ENCODE measurements around the gene MORN3.

Gene MORN3

DNA sequence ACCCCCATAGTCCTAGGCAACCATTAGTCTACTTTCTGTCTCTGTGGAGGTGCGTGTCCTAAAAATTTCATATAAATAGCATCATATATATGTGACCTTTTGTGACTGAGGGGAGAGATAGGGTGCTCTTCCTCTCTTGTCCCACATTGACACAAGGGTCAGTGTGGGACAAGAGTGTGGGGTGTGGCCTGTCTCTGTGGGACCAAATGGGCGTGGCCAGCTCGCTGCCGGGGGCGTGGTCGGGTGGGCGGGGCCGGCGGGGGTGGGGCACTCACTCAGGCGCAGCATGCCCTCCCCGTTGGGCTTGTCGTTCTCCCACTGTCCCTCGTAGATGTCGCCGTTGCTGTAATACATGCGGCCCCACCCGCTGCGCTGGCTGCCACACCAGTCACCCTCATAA lies 15.5 kb downstream of the MORN3 start:
- TF ChIP-seq YY1 (IDR thresholded peaks at IDR 0.05; ENCODE audit: low read depth) (no peak), CEBPB (IDR thresholded peaks at IDR 0.05) (no peak), CREB1 (IDR thresholded peaks at IDR 0.05; ENCODE audit: low read depth) (no peak), TCF12 (IDR thresholded peaks at IDR 0.05; ENCODE audit: low read depth) (no peak), ZBTB7A (IDR thresholded peaks at IDR 0.05; ENCODE audit: low read depth) (no peak), EGR1 (IDR thresholded peaks at IDR 0.05) (no peak), REST (IDR thresholded peaks at IDR 0.05; ENCODE audit: low read depth) (no peak)

DNA sequence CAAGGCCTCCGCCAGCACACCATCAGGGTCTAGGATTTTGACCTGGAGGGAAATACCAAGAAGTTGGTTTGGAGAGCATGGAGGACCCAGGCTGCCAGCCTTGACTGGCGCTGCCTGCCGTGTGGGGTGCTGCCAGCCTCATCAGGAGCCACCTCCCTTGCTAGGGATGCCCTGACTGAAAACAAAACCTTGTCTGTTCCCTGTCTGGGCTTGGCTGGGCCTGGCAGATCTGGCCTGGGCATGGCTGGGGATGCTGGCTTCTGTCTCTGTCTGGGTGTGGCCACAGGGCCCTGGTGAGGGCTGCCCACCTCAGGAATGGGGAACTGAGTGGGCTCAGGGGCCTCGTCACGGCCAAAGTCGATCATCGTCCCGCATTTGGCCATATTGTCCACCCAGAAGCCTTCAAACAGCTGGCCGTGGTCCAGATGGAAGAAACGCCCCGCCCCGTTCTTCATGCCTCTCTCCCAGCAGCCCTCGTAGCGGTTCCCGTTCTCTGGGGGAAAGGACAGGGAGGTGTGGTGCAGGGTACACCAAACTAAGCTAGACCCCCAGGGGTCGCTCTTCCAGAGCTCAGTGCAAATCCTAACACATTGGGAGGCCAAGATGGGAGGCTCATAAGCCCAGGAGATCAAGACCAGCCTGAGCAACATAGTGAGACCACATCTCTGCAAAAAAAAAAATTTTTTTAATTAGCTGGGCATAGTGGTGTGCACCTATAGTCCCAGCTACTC lies 16.5 kb downstream of the MORN3 start:
- TF ChIP-seq TCF12 (IDR thresholded peaks at IDR 0.05; ENCODE audit: low read depth) (no peak), CREB1 (IDR thresholded peaks at IDR 0.05; ENCODE audit: low read depth) (no peak)

GRCh38 chr12:121651320-121651719 lies 18.1 kb downstream of the MORN3 start:
- TF ChIP-seq TAF1 (IDR thresholded peaks at IDR 0.05; ENCODE audit: low read depth) (no peak), ZBTB7A (IDR thresholded peaks at IDR 0.05; ENCODE audit: low read depth) (no peak), CREB1 (IDR thresholded peaks at IDR 0.05; ENCODE audit: low read depth) (no peak), TEAD4 (IDR thresholded peaks at IDR 0.05) (no peak), NFIC (IDR thresholded peaks at IDR 0.05) (no peak), TCF12 (IDR thresholded peaks at IDR 0.05; ENCODE audit: low read depth) (no peak)

DNA sequence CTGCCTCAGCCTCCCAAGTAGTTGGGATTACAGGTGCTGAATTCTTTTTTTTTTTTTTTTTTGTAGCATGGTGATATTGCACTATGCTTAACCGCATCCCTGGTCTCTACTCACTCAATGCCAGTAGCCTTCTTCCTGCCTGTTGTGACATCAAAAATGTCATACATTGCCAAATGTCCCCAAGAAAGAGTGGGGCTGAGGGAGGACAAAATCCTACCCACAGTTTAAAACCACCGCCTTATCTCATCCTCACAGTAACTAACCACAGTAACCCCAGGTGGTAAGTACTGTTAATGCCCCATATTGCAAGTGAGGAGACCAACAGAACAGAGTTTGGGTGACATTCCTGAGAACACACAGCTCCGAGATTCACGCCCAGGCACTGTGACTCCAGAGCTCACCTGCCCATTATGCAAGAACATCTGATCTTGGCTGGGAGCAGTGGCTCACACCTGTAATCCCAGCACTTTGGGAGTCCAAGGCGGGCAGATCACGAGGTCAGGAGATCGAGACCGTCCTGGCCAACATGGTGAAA lies 19.6 kb downstream of the MORN3 start:
- TF ChIP-seq, protein P1, sequence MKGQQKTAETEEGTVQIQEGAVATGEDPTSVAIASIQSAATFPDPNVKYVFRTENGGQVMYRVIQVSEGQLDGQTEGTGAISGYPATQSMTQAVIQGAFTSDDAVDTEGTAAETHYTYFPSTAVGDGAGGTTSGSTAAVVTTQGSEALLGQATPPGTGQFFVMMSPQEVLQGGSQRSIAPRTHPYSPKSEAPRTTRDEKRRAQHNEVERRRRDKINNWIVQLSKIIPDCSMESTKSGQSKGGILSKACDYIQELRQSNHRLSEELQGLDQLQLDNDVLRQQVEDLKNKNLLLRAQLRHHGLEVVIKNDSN (IDR thresholded peaks at IDR 0.05), result no peak
- no peak for TF ChIP-seq YY1 (IDR thresholded peaks at IDR 0.05; ENCODE audit: low read depth)
- no peak for TF ChIP-seq EGR1 (IDR thresholded peaks at IDR 0.05)
- no peak for TF ChIP-seq CREB1 (IDR thresholded peaks at IDR 0.05; ENCODE audit: low read depth)

GRCh38 chr12:121649322-121649721 lies 20.1 kb downstream of the MORN3 start:
- TF ChIP-seq TAF1 (IDR thresholded peaks at IDR 0.05; ENCODE audit: low read depth) (no peak), REST (IDR thresholded peaks at IDR 0.05; ENCODE audit: low read depth) (no peak), CREB1 (IDR thresholded peaks at IDR 0.05; ENCODE audit: low read depth) (no peak), EP300 (IDR thresholded peaks at IDR 0.05; ENCODE audit: borderline replicate concordance) (no peak), ZBTB7A (IDR thresholded peaks at IDR 0.05; ENCODE audit: low read depth) (no peak), RAD21 (IDR thresholded peaks at IDR 0.05; ENCODE audit: low read depth) (no peak), TCF12 (IDR thresholded peaks at IDR 0.05; ENCODE audit: low read depth) (no peak), CEBPB (IDR thresholded peaks at IDR 0.05) (no peak), YY1 (IDR thresholded peaks at IDR 0.05; ENCODE audit: low read depth) (no peak), EGR1 (IDR thresholded peaks at IDR 0.05) (no peak), FOXM1 (IDR thresholded peaks at IDR 0.05; ENCODE audit: borderline replicate concordance, low read depth) (no peak), TEAD4 (IDR thresholded peaks at IDR 0.05) (no peak), NFIC (IDR thresholded peaks at IDR 0.05) (no peak)
- TF ChIP-seq, protein P1 (IDR thresholded peaks at IDR 0.05), result no peak
- TF ChIP-seq, protein P2, sequence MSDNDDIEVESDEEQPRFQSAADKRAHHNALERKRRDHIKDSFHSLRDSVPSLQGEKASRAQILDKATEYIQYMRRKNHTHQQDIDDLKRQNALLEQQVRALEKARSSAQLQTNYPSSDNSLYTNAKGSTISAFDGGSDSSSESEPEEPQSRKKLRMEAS (IDR thresholded peaks at IDR 0.05), result no peak

- TF ChIP-seq YY1 (IDR thresholded peaks at IDR 0.05; ENCODE audit: low read depth), result no peak
- TF ChIP-seq NFIC (IDR thresholded peaks at IDR 0.05), result no peak
- TF ChIP-seq TEAD4 (IDR thresholded peaks at IDR 0.05), result no peak
These were observed 20.9 kb downstream of the MORN3 start for GRCh38 chr12:121648458-121649028.

DNA sequence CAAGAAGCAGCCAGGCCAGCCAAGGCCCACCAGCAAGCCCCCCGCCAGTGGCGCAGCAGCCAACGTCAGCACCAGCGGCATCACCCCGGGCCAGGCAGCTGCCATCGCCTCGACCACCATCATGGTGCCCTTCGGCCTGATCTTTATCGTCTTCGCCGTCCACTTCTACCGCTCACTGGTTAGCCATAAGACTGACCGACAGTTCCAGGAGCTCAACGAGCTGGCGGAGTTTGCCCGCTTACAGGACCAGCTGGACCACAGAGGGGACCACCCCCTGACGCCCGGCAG lies 28.2 kb downstream of the MORN3 start:
- no peak for TF ChIP-seq TEAD4 (IDR thresholded peaks at IDR 0.05)
- TF ChIP-seq EGR1 (IDR thresholded peaks at IDR 0.05), result no peak
- no peak for TF ChIP-seq TCF12 (IDR thresholded peaks at IDR 0.05; ENCODE audit: low read depth)
- TF ChIP-seq CREB1 (IDR thresholded peaks at IDR 0.05; ENCODE audit: low read depth), result no peak
- TF ChIP-seq REST (IDR thresholded peaks at IDR 0.05; ENCODE audit: low read depth), result no peak
- no peak for TF ChIP-seq NFIC (IDR thresholded peaks at IDR 0.05)
- no peak for TF ChIP-seq FOXM1 (IDR thresholded peaks at IDR 0.05; ENCODE audit: borderline replicate concordance, low read depth)
